ENCODE measurements around the gene RIT2.
"Not testable (repeated sequence)": the region's sequence is repeated elsewhere in the genome, so short reads cannot be mapped to it uniquely, and the experiment has no call there.

Gene RIT2

GRCh38 chr18:42745171-42745570 is 370.3 kb downstream of the RIT2 start:
- FAIRE-seq: no peak
- no peak for TF ChIP-seq POLR2A (IDR thresholded peaks at IDR 0.05; ENCODE audit: low read depth, low read length)

GRCh38 chr18:42743373-42744138 is 371.9 kb downstream of the RIT2 start:
- no peak for TF ChIP-seq POLR2A (IDR thresholded peaks at IDR 0.05; ENCODE audit: low read depth, low read length)
- DNase-seq (ENCODE audit: insufficient read length, low spot score) (no peak), FAIRE-seq (no peak)

More at GRCh38 chr18:42745171-42745570, 370.3 kb downstream of the RIT2 start:
- no peak for DNase-seq (ENCODE audit: insufficient read length, low spot score)

GRCh38 chr18:42742969-42743368 is 372.5 kb downstream of the RIT2 start:
- no peak for FAIRE-seq
- no peak for TF ChIP-seq POLR2A (IDR thresholded peaks at IDR 0.05; ENCODE audit: low read depth, low read length)
- no peak for DNase-seq (ENCODE audit: insufficient read length, low spot score)

- FAIRE-seq (no peak), DNase-seq (ENCODE audit: insufficient read length, low spot score) (no peak)
- TF ChIP-seq POLR2A (IDR thresholded peaks at IDR 0.05; ENCODE audit: low read depth, low read length): no peak
Measured at GRCh38 chr18:42742474-42742873, 373.0 kb downstream of the RIT2 start.

GRCh38 chr18:42741805-42742347 is 373.6 kb downstream of the RIT2 start:
- not testable (repeated sequence) for FAIRE-seq; DNase-seq (ENCODE audit: insufficient read length, low spot score)

GRCh38 chr18:42741299-42741698 is 374.2 kb downstream of the RIT2 start:
- FAIRE-seq; DNase-seq (ENCODE audit: insufficient read length, low spot score): not testable (repeated sequence)

- FAIRE-seq: no peak
- no peak for TF ChIP-seq POLR2A (IDR thresholded peaks at IDR 0.05; ENCODE audit: low read depth, low read length)
- DNase-seq (ENCODE audit: insufficient read length, low spot score): no peak
Measured at GRCh38 chr18:42736074-42736473, 379.4 kb downstream of the RIT2 start.

- TF ChIP-seq POLR2A (IDR thresholded peaks at IDR 0.05; ENCODE audit: low read depth, low read length): no peak
- FAIRE-seq (no peak), DNase-seq (ENCODE audit: insufficient read length, low spot score) (no peak)
Measured at GRCh38 chr18:42734520-42734919, 381.0 kb downstream of the RIT2 start.

- no peak for TF ChIP-seq POLR2A (IDR thresholded peaks at IDR 0.05; ENCODE audit: low read depth, low read length)
- DNase-seq (ENCODE audit: insufficient read length, low spot score): no peak
- no peak for FAIRE-seq
Measured at GRCh38 chr18:42730272-42730671, 385.2 kb downstream of the RIT2 start.

- no peak for DNase-seq (ENCODE audit: insufficient read length, low spot score)
- FAIRE-seq: no peak
- no peak for TF ChIP-seq POLR2A (IDR thresholded peaks at IDR 0.05; ENCODE audit: low read depth, low read length)
Measured at GRCh38 chr18:42719221-42719620, 396.3 kb downstream of the RIT2 start.

- FAIRE-seq: no peak
Measured at GRCh38 chr18:42712065-42712464, 403.4 kb downstream of the RIT2 start.

GRCh38 chr18:42707080-42707479 is 408.4 kb downstream of the RIT2 start:
- no peak for TF ChIP-seq POLR2A (IDR thresholded peaks at IDR 0.05; ENCODE audit: low read depth, low read length)
- FAIRE-seq (no peak), DNase-seq (ENCODE audit: insufficient read length, low spot score) (no peak)

More at GRCh38 chr18:42712065-42712464, 403.4 kb downstream of the RIT2 start:
- no peak for DNase-seq (ENCODE audit: insufficient read length, low spot score)
- TF ChIP-seq POLR2A (IDR thresholded peaks at IDR 0.05; ENCODE audit: low read depth, low read length): no peak

GRCh38 chr18:42706618-42707017 is 408.9 kb downstream of the RIT2 start:
- FAIRE-seq (no peak), DNase-seq (ENCODE audit: insufficient read length, low spot score) (no peak)
- no peak for TF ChIP-seq POLR2A (IDR thresholded peaks at IDR 0.05; ENCODE audit: low read depth, low read length)

GRCh38 chr18:42706029-42706608 is 409.4 kb downstream of the RIT2 start:
- no peak for TF ChIP-seq POLR2A (IDR thresholded peaks at IDR 0.05; ENCODE audit: low read depth, low read length)
- DNase-seq (ENCODE audit: insufficient read length, low spot score): no peak
- FAIRE-seq: no peak

All from H54 (cell line).